Measurements from ENCODE around the gene PPT2. TPM values are rescaled to one million over a fixed set of nuclear protein-coding genes. Genes with fewer than 3 reads are reported as not detected.
A peak's percentile ranks its signal among the peaks of the same experiment; 100 is the strongest.

Gene PPT2
- total and polyA plus RNA-seq, 2 of the 13 experiments (the other 11 are each of a cell fraction or from before 2014, with no cell fraction given) = 39.2 to 61.8 TPM

GRCh38 chr6:32154514-32155161, 697 bp downstream of the PPT2 start (continued):
- TF ChIP-seq ZNF280D (CRISPR knock-in tag; IDR thresholded peaks at IDR 0.05) = peak; percentile 96
- no peak for TF ChIP-seq JUN (CRISPR knock-in tag; IDR thresholded peaks at IDR 0.05)
- TF ChIP-seq ZNF33B (CRISPR knock-in tag; IDR thresholded peaks at IDR 0.05) = peak; percentile 43; the same call in 1 of the 2 replicates
- 0 out of 2 replicates have a peak, but pooled peaks have one; percentile 36 for TF ChIP-seq ZNF709 (CRISPR knock-in tag; IDR thresholded peaks at IDR 0.05)
- 0 out of 2 replicates have a peak, but pooled peaks have one; percentile 34 for TF ChIP-seq MIER3 (CRISPR knock-in tag; IDR thresholded peaks at IDR 0.05; ENCODE audit: borderline replicate concordance)
- no peak for TF ChIP-seq BCLAF1 (IDR thresholded peaks at IDR 0.05)
- TF ChIP-seq ARID3A (IDR thresholded peaks at IDR 0.05; ENCODE audit: low read depth, low read length) = no peak
- peak; percentile 15; the same call in 1 of the 2 replicates for TF ChIP-seq FOXA3 (CRISPR knock-in tag; IDR thresholded peaks at IDR 0.05)
- peak; percentile 92; the same call in 1 of the 2 replicates for TF ChIP-seq MZF1 (CRISPR knock-in tag; IDR thresholded peaks at IDR 0.05; ENCODE audit: borderline replicate concordance)
- TF ChIP-seq E2F5 (CRISPR knock-in tag; conservative IDR thresholded peaks at IDR 0.05) = 0 out of 2 replicates have a peak, but pooled peaks have one; percentile 39
- TF ChIP-seq CCDC6 (CRISPR knock-in tag; IDR thresholded peaks at IDR 0.05) = peak; percentile 85; the same call in 1 of the 2 replicates
- TF ChIP-seq ISX (CRISPR knock-in tag; conservative IDR thresholded peaks at IDR 0.05) = no peak
- TF ChIP-seq ZKSCAN5 (CRISPR knock-in tag; IDR thresholded peaks at IDR 0.05) = 0 out of 2 replicates have a peak, but pooled peaks have one; percentile 25
- peak; percentile 59 for TF ChIP-seq ZNF768 (CRISPR knock-in tag; IDR thresholded peaks at IDR 0.05)
- no peak for TF ChIP-seq ZBTB8A (CRISPR knock-in tag; IDR thresholded peaks at IDR 0.05; ENCODE audit: borderline replicate concordance, low read depth)
- peak; percentile 31; the same call in 1 of the 2 replicates for TF ChIP-seq ZBTB26 (CRISPR knock-in tag; IDR thresholded peaks at IDR 0.05; ENCODE audit: borderline replicate concordance)
- TF ChIP-seq ZBTB1 (CRISPR knock-in tag; IDR thresholded peaks at IDR 0.05; ENCODE audit: borderline replicate concordance) = 0 out of 2 replicates have a peak, but pooled peaks have one; percentile 15
- no peak for TF ChIP-seq KMT2B (CRISPR knock-in tag; IDR thresholded peaks at IDR 0.05)
- TF ChIP-seq ZNF619 (CRISPR knock-in tag; IDR thresholded peaks at IDR 0.05) = peak; percentile 62; the same call in 1 of the 2 replicates
- no peak for TF ChIP-seq NFIC (IDR thresholded peaks at IDR 0.05; ENCODE audit: low read length)
